T-cell (primary cell): ENCODE data around the gene TMEM14B. TPM values are rescaled to one million over a fixed set of nuclear protein-coding genes. Genes with fewer than 3 reads are reported as not detected.

Source experiments
- ATAC-seq, 4 experiments: fragments of 200-7000 bp in 3 of 4; fragments of 150-1000 bp in 1 of 4; cut with Tn5 transposase; replicated peaks in 1 of 4; 1 replicate in 3 of 4; 2 replicates in 1 of 4; pipeline ENCODE4 v1.10.0; 2021; ENCODE audit warnings: moderate library complexity in 3 of 4, mild to moderate bottlenecking in 2 of 4, moderate number of reproducible peaks in 1 of 4
- CTCF ChIA-PET, 2 donors: fragments of 300-600 bp; sonication (Branson Sonifier 250); formaldehyde crosslinking; loops; one replicate each; lab custom pipeline; 2022; ENCODE audit warnings: antibody characterized with exemption in 2 of 2; lab: Charles Lee
- POLR2A ChIA-PET, 2 donors: fragments of 300-600 bp; sonication (Branson Sonifier 250); formaldehyde crosslinking; loops; one replicate each; lab custom pipeline; 2022; ENCODE audit warnings: antibody characterized with exemption in 2 of 2; lab: Charles Lee
- DNase-seq, 35 experiments: peaks; one replicate each; pipeline versions ENCODE4 v3.0.0 to v3.0.0-alpha.2; 2013 to 2023
- H3K27ac ChIP-seq: one replicate; pipeline ENCODE4 v1.5.1; 2013; ENCODE audit warnings: low read length
- H3K27me3 ChIP-seq, 2 experiments: replicated peaks in 1 of 2; 1 replicate in 1 of 2; 2 replicates in 1 of 2; pipeline versions ENCODE4 v1.6.1 to v1.7.0; 2013; ENCODE audit warnings: low read length in 1 of 2, mixed read lengths in 1 of 2; ENCODE audit not compliant: control insufficient read depth in 2 of 2, insufficient read depth in 2 of 2; ENCODE audit errors: extremely low read depth in 1 of 2
- H3K36me3 ChIP-seq, 2 donors: 1 replicate in 1 of 2; 2 replicates in 1 of 2; pipeline versions ENCODE4 v1.6.1 to v1.7.0; 2013; ENCODE audit warnings: low read length in 1 of 2; ENCODE audit not compliant: control insufficient read depth in 2 of 2, insufficient read depth in 1 of 2; ENCODE audit errors: extremely low read depth in 1 of 2
- H3K4me1 ChIP-seq, 2 experiments: 1 replicate in 1 of 2; 2 replicates in 1 of 2; pipeline versions ENCODE4 v1.6.1 to v1.7.0; 2013; ENCODE audit warnings: low read length in 2 of 2, mixed read lengths in 1 of 2; ENCODE audit not compliant: insufficient read depth in 2 of 2, control insufficient read depth in 1 of 2; ENCODE audit errors: extremely low read depth in 1 of 2
- H3K4me3 ChIP-seq, 2 donors: 1 replicate in 1 of 2; 2 replicates in 1 of 2; pipeline versions ENCODE4 v1.5.1 to v1.7.0; 2013; ENCODE audit warnings: mild to moderate bottlenecking in 2 of 2, low read length in 1 of 2, moderate library complexity in 1 of 2; ENCODE audit not compliant: control insufficient read depth in 1 of 2; ENCODE audit errors: extremely low read depth in 1 of 2
- H3K9me3 ChIP-seq: 2 replicates; pipeline ENCODE4 v1.7.0; 2013
- H3K27ac Mint-ChIP-seq, 2 donors: one replicate each; pipeline ENCODE4 v1.8.0; 2020 to 2021; ENCODE audit warnings: mild to moderate bottlenecking in 2 of 2, mixed read lengths in 2 of 2
- H3K27me3 Mint-ChIP-seq, 2 donors: one replicate each; pipeline ENCODE4 v1.8.0; 2021 to 2022; ENCODE audit warnings: mixed read lengths in 2 of 2
- H3K36me3 Mint-ChIP-seq: one replicate; pipeline ENCODE4 v1.8.0; 2021; ENCODE audit warnings: mixed read lengths
- H3K4me1 Mint-ChIP-seq, 3 donors: one replicate each; pipeline ENCODE4 v1.8.0; 2020 to 2022; ENCODE audit warnings: mixed read lengths in 3 of 3, mild to moderate bottlenecking in 1 of 3
- H3K4me3 Mint-ChIP-seq, 3 donors: one replicate each; pipeline ENCODE4 v1.8.0; 2020 to 2022; ENCODE audit warnings: mild to moderate bottlenecking in 3 of 3, mixed read lengths in 3 of 3, moderate library complexity in 3 of 3
- H3K9me3 Mint-ChIP-seq, 3 donors: one replicate each; pipeline ENCODE4 v1.8.0; 2020 to 2022; ENCODE audit warnings: mixed read lengths in 3 of 3
- WGBS: methylation state at CpG from one replicate; pipeline ENCODE4 v1.1.5; 2013; ENCODE audit warnings: missing lambda C conversion rate; ENCODE audit not compliant: insufficient coverage; 5-methylcytosine and 5-hydroxymethylcytosine counted together
- total RNA-seq, 35 experiments: library from RNA in 6 of 35; stranded (reverse) in 6 of 35; fragments of 120-200 nt in 1 of 35; gene quantifications; one replicate each; pipeline versions ENCODE4 v1.2.1 to v1.2.4 and lab custom pipeline; 2013 to 2026

Gene TMEM14B
- total RNA-seq, 5 donors from 2014 or later (not counting 1 experiment from before 2014, with no cell fraction given): 45.4 to 74.2 (median 68.0) TPM

DNA sequence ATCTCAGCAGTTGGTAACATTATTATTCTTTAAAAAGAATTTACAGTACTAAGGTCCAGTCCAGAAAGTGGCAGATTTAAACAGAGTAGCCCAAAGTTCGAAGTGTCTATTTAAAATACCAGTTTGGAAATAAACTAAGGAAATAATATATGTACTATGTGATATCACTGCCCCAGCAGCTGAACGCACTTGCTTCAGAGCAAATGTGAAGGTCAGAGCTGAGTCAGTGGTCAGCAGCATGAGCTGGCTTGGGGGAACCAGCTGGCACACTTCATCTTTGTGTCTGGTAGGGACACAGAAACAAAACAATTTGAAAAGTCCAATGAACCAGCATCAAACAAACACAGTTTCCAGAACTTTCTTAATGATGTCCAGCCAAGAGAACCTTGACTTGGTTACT lies 15.4 kb downstream of the TMEM14B start:
- Histone ChIP-seq H3K27ac (no peak overlapping the region), H3K9me3 (no peaks in the 10 kb centered on the region), H3K4me1 (no peaks in the 10 kb centered on the region), H3K36me3 (peaks cover 0 to 9% of the 10 kb centered on the region in 2 donors), H3K4me3 (no peak overlapping the region), H3K27me3 (no peaks in the 10 kb centered on the region)
- H3K36me3 Mint-ChIP-seq: peaks cover 28% of the 10 kb centered on the region
- peaks cover 0 to 16% (median 13%) of the 10 kb centered on the region in 3 donors for H3K4me1 Mint-ChIP-seq
- DNase-seq (no peak), ATAC-seq (no peak)
- H3K27ac Mint-ChIP-seq: no peak overlapping the region
- no CpG with 5 or more reads among the region's 2 CpGs for WGBS
- ChIA-PET CTCF (no interaction called here), POLR2A (no interaction called here)
- H3K4me3 Mint-ChIP-seq: no peak overlapping the region
- H3K9me3 Mint-ChIP-seq: no peaks in the 10 kb centered on the region
- H3K27me3 Mint-ChIP-seq: no peaks in the 10 kb centered on the region

DNA sequence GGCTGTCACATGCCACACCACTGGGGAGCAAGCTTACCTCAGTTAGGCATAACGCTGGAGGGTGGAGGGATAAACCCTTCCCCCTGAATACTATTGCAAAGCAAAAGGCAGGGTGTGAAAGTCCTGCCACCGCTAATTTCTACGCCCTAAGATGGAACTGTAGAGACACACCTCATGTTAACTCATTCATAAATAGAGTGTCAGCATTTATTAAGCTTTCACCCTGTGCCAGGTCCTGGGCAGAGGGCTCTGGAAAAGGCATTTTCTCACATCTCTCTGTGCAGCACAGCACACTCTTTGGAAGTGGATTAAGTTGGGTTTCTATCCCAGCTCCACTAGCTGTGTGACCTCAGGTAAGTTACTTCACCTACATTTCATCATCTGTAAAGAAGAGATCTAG lies 21.8 kb downstream of the TMEM14B start:
- no peak overlapping the region for H3K4me3 ChIP-seq
- ATAC-seq (no peak), DNase-seq (no peak)
- Mint-ChIP-seq H3K9me3 (no peaks in the 10 kb centered on the region), H3K4me3 (no peak overlapping the region), H3K36me3 (peaks cover 28% of the 10 kb centered on the region), H3K27me3 (no peaks in the 10 kb centered on the region), H3K27ac (no peak overlapping the region), H3K4me1 (no peaks in the 10 kb centered on the region)
- WGBS: no CpG with 5 or more reads among the region's 3 CpGs
- no peaks in the 10 kb centered on the region for H3K27me3 ChIP-seq
- H3K4me1 ChIP-seq: no peaks in the 10 kb centered on the region
- no peak overlapping the region for H3K27ac ChIP-seq
- POLR2A ChIA-PET: no interaction called here
- H3K36me3 ChIP-seq: peaks cover 5 to 6% of the 10 kb centered on the region in 2 donors
- no peaks in the 10 kb centered on the region for H3K9me3 ChIP-seq
- CTCF ChIA-PET: no interaction called here

DNA sequence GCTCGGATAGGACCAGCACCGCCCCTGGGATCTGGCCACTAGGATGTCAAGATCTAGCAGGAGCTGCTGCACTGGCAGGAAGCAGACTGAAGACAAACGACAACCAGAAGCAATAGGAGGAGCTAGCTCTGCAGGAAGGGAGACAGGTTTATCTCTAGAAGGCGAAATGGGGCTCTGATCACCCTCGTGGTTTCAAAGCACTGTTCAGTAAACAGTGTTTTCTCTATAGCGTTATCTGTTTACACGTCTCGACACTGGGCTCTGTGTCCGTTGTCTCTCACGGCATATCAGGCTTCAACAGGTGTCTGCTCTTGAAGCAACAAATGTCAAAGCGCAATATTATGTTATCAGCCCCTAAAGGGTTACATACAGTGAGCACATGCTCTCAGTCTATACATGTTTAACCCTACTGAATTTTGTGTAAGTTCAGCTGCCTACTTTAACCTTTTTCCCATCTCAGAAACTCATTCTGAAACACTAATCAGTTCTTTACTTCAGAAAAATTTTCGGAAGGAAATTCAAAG lies 23.8 kb downstream of the TMEM14B start:
- H3K9me3 ChIP-seq: no peaks in the 10 kb centered on the region
- ChIA-PET CTCF (no interaction called here), POLR2A (no interaction called here)
- no peak overlapping the region for H3K27ac ChIP-seq
- Mint-ChIP-seq H3K36me3 (peaks cover 40% of the 10 kb centered on the region), H3K4me1 (no peaks in the 10 kb centered on the region), H3K27ac (no peak overlapping the region), H3K9me3 (no peaks in the 10 kb centered on the region), H3K4me3 (no peak overlapping the region), H3K27me3 (no peaks in the 10 kb centered on the region)
- H3K4me3 ChIP-seq: no peak overlapping the region
- no peaks in the 10 kb centered on the region for H3K27me3 ChIP-seq
- DNase-seq: no peak
- H3K36me3 ChIP-seq: peaks cover 5 to 6% of the 10 kb centered on the region in 2 donors
- 79% methylated on average over 11 of the region's 12 CpGs for WGBS
- no peak for ATAC-seq
- H3K4me1 ChIP-seq: no peaks in the 10 kb centered on the region

DNA sequence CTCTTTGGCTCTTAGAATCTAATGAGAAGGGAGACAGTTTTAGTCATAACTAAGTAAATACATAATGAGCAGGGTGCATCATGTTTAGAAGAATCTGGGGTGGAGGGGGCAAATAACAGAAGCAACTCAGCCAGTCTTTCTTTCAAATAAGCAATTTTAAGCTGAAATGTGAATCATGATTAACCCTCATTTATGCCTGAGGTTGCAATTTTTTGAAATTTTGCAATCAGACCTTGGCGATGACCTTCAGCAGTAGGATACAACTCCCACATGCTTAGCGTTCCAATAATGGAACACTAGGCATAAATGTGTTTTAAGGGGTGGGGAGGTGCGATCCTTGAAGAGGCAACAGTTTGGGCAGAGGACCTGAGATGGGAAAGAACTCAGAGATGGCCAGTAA lies 30.6 kb downstream of the TMEM14B start:
- no peak overlapping the region for H3K4me3 ChIP-seq
- CTCF ChIA-PET: no interaction called here
- no peak for ATAC-seq
- DNase-seq: no peak
- no peaks in the 10 kb centered on the region for H3K4me1 ChIP-seq
- H3K4me3 Mint-ChIP-seq: no peak overlapping the region
- POLR2A ChIA-PET: no interaction called here
- H3K4me1 Mint-ChIP-seq: peaks cover 2 to 11% (median 3%) of the 10 kb centered on the region in 3 donors
- H3K27me3 ChIP-seq: no peaks in the 10 kb centered on the region
- 90% methylated on average over 3 of the region's 3 CpGs for WGBS
- H3K36me3 Mint-ChIP-seq: peaks cover 35% of the 10 kb centered on the region
- H3K9me3 ChIP-seq: no peaks in the 10 kb centered on the region
- no peaks in the 10 kb centered on the region for H3K9me3 Mint-ChIP-seq
- no peak overlapping the region for H3K27ac ChIP-seq
- no peaks in the 10 kb centered on the region for H3K36me3 ChIP-seq
- H3K27ac Mint-ChIP-seq: no peak overlapping the region
- H3K27me3 Mint-ChIP-seq: no peaks in the 10 kb centered on the region

DNA sequence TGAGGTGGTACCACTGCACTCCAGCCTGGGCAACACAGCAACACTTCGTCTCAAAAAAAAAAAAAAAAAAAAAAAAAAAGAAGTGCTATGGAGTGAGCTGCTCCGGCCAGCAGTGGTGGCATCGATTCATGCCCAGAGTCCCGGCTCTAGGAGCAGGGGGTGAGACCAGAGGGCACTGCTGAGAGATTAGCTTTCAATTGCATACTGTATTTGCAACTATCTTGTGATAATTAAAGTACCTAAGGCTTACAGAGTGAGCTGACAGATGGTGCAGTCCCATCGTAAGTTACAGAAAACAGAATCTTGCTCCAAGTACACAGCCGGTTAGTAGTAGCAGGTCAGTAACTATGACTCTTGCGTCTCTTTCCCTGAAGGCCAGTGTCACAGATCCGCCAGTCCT lies 31.5 kb downstream of the TMEM14B start:
- H3K36me3 ChIP-seq: peaks cover 0 to 4% of the 10 kb centered on the region in 2 donors
- Mint-ChIP-seq H3K27ac (no peak overlapping the region), H3K36me3 (peaks cover 39% of the 10 kb centered on the region), H3K27me3 (no peaks in the 10 kb centered on the region), H3K9me3 (no peaks in the 10 kb centered on the region), H3K4me3 (no peak overlapping the region), H3K4me1 (peaks cover 2 to 11% (median 3%) of the 10 kb centered on the region in 3 donors)
- ChIA-PET POLR2A (interaction anchor here in 1 of 2 donors (0.7 kb wide), 1 partner anchor 198 kb away, joined by 12 read pairs; no protein-coding TSS in a partner anchor), CTCF (interaction anchor here in 1 of 2 donors (0.6 kb wide), 2 partner anchors 148 to 201 kb away, joined by 4 to 10 read pairs; no protein-coding TSS in a partner anchor)
- ATAC-seq: no peak
- H3K4me1 ChIP-seq: no peaks in the 10 kb centered on the region
- H3K9me3 ChIP-seq: no peaks in the 10 kb centered on the region
- H3K4me3 ChIP-seq: no peak overlapping the region
- 98% methylated on average over 5 of the region's 8 CpGs for WGBS
- no peak for DNase-seq
- H3K27me3 ChIP-seq: no peaks in the 10 kb centered on the region
- H3K27ac ChIP-seq: no peak overlapping the region

DNA sequence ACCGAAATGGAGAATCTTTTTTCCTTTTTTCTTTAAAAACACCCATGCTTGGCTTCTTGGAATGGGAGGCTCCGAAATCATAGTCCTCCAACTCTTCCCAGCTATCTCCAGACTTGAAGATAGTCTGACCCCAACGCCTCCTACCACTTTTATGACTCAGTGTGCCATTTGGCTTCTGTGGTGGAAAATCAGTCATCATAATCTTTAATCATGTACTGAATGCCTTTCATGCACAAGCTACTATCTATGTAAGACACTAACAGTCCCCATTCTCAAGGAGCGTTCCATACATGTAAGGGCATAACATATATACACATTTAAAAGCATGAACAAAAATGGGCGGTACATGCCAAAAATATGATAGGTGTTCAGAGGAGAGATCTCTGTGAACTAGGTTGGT lies 44.1 kb downstream of the TMEM14B start:
- no peaks in the 10 kb centered on the region for H3K27me3 ChIP-seq
- POLR2A ChIA-PET: no interaction called here
- H3K4me1 ChIP-seq: no peaks in the 10 kb centered on the region
- Mint-ChIP-seq H3K27ac (no peak overlapping the region), H3K4me3 (no peak overlapping the region), H3K27me3 (no peaks in the 10 kb centered on the region), H3K36me3 (peaks cover 32% of the 10 kb centered on the region), H3K4me1 (no peaks in the 10 kb centered on the region), H3K9me3 (no peaks in the 10 kb centered on the region)
- H3K36me3 ChIP-seq: peaks cover 0 to 3% of the 10 kb centered on the region in 2 donors
- DNase-seq: no peak
- no CpG with 5 or more reads among the region's 5 CpGs for WGBS
- CTCF ChIA-PET: no interaction called here
- no peak for ATAC-seq
- H3K27ac ChIP-seq: no peak overlapping the region
- H3K4me3 ChIP-seq: no peak overlapping the region
- no peaks in the 10 kb centered on the region for H3K9me3 ChIP-seq
